ENCODE results near the gene CD22.
"Not testable (repeated sequence)": the region's sequence is repeated elsewhere in the genome, so short reads cannot be mapped to it uniquely, and the experiment has no call there.

The CD22 gene

DNA sequence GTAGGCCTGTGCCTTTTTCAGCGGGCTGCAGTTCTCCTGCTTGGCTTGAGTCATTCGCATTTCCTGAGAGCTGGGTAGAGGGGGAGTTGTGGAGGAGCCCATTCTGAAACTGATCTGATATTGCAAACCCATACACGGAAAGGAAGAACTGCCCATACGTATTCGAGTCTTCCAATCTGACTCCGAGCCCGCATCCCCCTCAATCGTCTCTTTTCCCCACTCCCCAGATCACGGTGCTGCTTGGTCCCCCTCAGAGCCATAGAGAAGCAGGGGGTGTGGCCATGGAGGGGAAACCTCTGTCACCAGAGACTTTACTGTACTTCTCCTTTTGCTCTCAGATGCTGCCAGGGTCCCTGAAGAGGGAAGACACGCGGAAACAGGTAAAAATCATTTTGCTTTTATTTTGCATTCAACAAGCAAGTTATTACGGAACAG, at the start of gene CD22:
Gene CD22, plus strand, starts transcription at position 337 of the 435 bp plus-strand sequence. CDS start 2,854 bp downstream, outside the sequence.
- DNase-seq = no peak

- no peak for DNase-seq
Observed at GRCh38 chr19:35279374-35279773, 49.6 kb upstream of the CD22 start.

- no peak for DNase-seq
Observed at GRCh38 chr19:35279985-35280821, 48.8 kb upstream of the CD22 start.

DNA sequence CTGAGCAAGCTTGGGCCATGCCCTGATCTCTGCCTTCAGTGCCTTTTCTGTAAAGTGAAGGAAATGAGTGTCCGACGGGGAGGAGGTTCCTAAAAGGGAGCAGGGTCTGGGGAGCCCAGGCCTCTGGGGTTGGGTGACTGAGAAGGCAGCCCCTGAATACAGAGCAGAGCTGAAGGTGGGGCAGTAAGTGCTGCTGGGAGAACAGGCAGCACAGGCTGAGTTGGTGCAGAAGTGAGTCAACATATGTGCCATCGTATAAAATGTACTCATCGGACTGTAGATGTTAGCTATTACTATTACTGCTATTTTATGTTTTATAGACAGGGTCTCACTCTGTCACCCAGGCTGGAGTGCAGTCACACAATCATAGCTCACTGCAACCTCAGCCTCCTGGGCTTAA, 47.7 kb upstream of the CD22 start:
- no peak for DNase-seq

DNA sequence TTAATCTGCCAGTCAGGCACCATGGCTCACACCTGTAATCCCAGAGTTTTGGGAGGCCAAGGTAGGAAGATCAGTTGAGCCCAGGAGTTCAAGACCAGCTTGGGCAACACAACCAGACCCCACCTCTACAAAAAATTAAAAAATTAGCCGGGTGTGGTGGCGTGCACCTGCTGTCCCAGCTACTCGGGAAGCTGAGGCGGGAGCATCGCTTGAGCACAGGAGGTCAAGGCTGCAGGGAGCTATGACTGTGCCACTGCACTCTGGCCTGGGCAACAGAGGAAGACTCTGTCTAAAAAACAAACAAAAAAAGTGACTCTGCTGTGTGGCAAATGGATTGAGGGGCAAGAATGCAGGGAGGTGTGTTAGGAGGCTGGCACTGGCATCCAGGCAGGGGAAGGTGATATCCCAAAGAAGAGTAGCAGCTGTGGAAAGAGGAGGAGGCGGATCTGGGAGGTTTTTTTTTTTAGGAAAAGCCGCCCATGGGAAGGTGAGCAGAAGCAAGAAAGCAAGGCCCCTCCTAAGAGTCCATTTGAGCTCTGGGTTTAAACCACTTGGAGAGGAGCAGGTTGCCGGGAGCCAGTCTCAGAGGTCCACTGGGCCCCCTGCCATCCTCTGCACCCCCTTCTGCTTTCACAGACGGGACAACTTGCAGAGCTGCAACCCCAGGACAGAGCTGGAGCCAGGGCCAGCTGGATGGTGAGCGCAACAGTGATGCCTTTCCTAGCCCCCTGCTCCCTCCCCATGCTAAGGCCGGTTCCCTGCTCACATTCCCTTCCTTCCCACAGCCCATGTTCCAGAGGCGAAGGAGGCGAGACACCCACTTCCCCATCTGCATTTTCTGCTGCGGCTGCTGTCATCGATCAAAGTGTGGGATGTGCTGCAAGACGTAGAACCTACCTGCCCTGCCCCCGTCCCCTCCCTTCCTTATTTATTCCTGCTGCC, 44.6 kb upstream of the CD22 start:
- DNase-seq = no peak

- no peak for DNase-seq
Observed at GRCh38 chr19:35285095-35285449, 43.9 kb upstream of the CD22 start.

DNA sequence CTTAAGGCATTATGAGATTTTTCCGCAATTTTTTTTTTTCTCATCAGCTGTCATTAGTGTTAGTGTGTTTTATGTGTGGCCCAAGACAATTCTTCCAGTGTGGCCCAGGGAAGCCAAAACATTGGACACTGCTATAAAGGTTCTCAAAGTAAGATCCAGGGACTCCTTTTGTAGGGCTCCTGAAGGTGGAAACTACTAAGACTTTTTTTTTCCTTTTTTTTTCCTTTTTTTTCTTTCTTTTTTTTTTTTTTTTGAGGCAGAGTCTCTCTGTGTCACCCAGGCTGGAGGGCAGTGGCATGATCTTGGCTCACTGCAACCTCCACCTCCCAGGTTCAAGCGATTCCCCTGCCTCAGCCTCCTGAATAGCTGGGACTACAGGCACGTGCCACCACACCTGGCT, 43.5 kb upstream of the CD22 start:
- DNase-seq = not testable (repeated sequence)

DNA sequence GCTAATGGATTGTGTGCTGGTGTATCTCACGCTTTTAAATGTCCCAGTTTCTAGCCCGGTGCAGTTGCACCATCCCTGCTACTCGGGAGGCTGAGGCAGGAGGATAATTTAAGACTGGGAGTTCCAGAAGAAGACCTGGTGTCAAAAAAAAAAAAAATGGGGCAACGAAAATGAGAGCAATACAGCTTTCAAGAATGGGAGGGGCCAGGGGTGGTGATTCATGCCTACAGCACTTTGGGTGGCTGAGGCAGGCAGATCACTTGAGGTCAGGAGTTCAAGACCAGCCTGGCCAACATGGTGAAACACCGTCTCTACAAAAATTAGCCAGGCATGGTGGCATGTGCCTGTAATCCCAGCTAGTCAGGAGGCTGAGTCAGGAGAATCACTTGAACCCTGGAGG, 42.9 kb upstream of the CD22 start:
- not testable (repeated sequence) for DNase-seq

DNA sequence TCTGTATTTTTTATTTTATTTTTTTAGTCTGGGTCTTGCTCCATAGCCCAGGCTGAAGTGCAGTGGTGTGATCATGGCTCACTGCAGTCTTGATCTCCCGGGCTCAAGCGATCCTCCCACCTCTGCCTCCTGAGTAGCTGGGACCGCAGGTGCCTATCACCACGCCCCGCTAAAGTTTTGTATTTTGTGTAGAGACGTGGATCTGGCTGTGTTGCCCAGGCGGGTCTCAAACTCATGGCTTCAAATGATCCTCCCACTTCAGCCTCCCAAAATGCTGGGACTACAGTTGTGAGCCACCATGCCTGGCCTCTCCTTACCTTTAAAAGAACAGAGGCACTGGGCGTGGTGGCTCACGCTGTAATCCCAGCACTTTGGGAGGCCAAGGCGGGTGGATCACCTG, 41.3 kb upstream of the CD22 start:
- DNase-seq = no peak

DNA sequence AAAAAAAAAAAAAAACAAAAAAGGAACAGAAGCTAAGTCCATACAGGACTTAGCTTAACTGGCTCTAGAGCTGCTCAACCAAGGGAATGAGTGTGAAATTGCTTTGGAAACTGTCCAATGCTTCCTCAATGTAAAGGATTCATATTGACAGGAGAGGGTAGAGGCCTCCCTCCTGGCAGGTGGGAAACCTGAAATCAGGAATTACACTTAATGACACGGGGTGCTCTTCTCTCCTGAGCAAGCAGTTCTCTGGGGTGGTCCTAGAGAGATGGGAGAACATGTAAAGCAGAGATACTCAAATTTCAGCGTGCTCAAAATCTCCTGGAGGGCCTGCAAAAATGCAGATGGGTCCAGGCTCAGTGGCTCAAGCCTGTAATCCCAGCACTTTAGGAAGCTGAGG, 40.7 kb upstream of the CD22 start:
- DNase-seq = no peak

DNA sequence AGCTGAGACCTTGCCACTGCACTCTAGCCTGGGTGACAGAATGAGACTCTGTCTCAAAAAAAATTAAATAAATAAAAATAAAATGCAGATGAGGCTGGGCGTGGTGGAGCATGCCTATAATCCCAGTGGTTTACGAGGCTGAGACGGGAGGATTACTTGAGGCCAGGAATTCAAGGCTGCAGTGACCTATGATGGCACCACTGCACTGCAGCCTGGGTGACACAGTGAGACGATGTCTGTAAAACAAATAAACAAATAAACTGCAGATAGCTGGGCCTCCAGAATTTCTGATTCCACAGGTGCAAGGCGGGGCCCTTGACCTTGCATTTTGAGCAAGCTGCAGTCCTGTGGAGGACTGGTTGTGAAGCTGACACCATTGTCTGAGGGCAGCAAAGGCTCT, 40.1 kb upstream of the CD22 start:
- no peak for DNase-seq

- DNase-seq = no peak
Observed at GRCh38 chr19:35290381-35291127, 38.4 kb upstream of the CD22 start.

- no peak for DNase-seq
Observed at GRCh38 chr19:35291259-35291658, 37.7 kb upstream of the CD22 start.

- no peak for DNase-seq
Observed at GRCh38 chr19:35291916-35292315, 37.1 kb upstream of the CD22 start, which contains the start of gene MAG. Gene MAG (plus strand): TSS chr19:35292161. CDS start chr19:35295409, 3,248 bp downstream.

GRCh38 chr19:35292421-35293362, 36.3 kb upstream of the CD22 start:
- no peak for DNase-seq

GRCh38 chr19:35293363-35293739, 35.6 kb upstream of the CD22 start:
- DNase-seq = no peak

DNA sequence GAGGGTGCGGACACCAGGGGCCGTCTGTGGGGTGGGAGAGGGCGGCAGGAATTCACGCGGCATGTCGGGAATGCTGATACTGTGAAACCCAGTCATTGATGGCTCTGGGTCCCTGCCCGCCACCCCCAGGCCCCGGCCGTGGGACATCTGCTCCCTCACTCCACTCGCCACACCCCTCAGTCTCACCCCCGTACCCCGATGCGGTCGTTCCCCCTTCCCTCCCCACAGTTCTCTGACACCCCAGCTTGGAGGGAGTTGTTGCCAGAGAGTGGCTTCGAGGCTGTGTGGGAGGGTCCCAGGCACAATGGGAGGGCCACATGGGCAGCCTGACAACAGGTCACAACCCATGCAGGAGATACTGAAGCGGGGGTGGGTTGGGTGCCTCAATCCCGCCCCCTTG, 35.2 kb upstream of the CD22 start:
- DNase-seq = no peak

GRCh38 chr19:35294328-35294727, 34.7 kb upstream of the CD22 start:
- no peak for DNase-seq

DNA sequence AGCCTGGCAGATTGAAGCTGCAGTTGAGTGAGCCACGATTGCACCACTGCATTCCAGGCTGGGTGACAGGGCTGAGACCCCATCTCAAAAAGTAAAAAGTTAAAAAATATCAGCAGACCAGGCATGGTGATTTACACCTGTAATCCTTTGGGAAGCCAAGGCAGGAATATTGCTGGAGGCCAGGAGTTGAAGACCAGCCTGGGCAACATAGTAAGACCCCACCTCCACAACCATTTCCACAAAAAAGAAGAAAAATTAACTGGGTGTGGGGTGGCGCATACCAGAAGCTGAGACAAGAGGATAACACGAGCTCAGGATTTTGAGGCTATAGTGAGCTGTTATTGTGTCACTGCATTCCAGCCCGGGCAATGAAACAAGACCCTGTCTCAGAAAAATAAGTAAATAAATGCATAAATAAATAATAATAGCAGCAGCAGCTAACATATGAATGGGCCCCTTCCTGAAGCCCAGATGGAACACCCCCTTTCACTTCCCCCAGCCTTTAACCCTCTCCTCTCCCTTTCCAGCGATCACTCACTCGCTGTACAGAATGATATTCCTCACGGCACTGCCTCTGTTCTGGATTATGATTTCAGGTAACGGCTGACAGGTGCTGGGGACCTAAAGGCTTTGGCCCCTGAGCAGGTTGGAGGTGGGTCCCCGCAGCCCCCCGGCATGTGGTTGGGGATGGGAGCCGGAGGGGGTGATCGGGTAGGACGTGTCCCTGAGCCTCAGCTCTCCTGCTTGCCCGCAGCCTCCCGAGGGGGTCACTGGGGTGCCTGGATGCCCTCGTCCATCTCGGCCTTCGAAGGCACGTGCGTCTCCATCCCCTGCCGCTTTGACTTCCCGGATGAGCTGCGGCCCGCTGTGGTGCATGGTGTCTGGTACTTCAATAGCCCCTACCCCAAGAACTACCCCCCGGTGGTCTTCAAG, 33.9 kb upstream of the CD22 start:
- DNase-seq = no peak

DNA sequence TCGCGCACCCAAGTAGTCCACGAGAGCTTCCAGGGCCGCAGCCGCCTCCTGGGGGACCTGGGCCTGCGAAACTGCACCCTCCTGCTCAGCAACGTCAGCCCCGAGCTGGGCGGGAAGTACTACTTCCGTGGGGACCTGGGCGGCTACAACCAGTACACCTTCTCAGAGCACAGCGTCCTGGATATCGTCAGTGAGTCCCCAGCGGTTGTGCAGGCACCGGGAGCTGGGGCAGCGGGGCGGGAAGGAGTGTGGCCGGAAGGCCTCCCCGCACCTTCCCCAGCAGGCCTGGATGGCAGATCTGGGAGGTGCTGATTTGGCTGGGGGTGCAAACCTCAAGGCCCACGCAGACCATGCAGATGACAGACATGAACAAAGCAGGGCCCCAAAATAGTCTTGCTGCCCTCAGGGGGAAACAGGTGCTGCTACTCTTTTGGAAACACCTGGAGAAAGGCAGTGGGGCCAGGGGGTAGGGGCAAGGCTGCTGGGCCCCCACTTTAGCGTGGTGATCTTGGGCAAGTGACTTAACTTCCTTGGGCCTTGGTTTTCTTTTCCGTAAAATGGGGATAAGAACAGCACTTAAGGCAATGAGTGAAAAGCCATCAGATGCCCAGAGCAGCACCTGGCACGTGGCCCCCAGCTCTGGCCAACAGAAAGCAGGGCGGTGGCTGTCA, 33.1 kb upstream of the CD22 start:
- DNase-seq = no peak

All from NCI-H1417 treated with DMSO at 0.1 percent for 48 hours (cell line).